Activated B cell treated with CpG ODN at 0.5 μM for 24 hours (primary cell): ENCODE measurements around the gene ABI3. TPM values are rescaled to one million over a fixed set of nuclear protein-coding genes. Genes with fewer than 3 reads are reported as not detected.

ENCODE experiments used
- ATAC-seq: fragments of 200-7000 bp; cut with Tn5 transposase; one replicate; pipeline ENCODE4 v1.10.0; 2021; ENCODE audit warnings: low read depth, mild to moderate bottlenecking, moderate library complexity
- CTCF ChIA-PET: fragments of 350-600 bp; sonication (Branson Sonifier 250); formaldehyde crosslinking; loops from one replicate; lab custom pipeline; 2021; ENCODE audit warnings: antibody characterized with exemption; lab: Charles Lee
- POLR2A ChIA-PET: fragments of 350-600 bp; sonication (Branson Sonifier 250); formaldehyde crosslinking; loops from one replicate; lab custom pipeline; 2021; ENCODE audit warnings: antibody characterized with exemption; lab: Charles Lee
- DNase-seq: peaks from one replicate; pipeline ENCODE4 v3.0.0; 2022
- H3K27ac Mint-ChIP-seq: one replicate; pipeline ENCODE4 v1.8.0; 2020; ENCODE audit warnings: mixed read lengths
- H3K27me3 Mint-ChIP-seq: one replicate; pipeline ENCODE4 v1.8.0; 2021; ENCODE audit warnings: mixed read lengths
- H3K36me3 Mint-ChIP-seq: one replicate; pipeline ENCODE4 v1.8.0; 2021; ENCODE audit warnings: low read depth, mixed read lengths
- H3K4me1 Mint-ChIP-seq: one replicate; pipeline ENCODE4 v1.8.0; 2021; ENCODE audit warnings: mixed read lengths
- H3K4me3 Mint-ChIP-seq: one replicate; pipeline ENCODE4 v1.8.0; 2020; ENCODE audit warnings: mild to moderate bottlenecking, mixed read lengths
- H3K9me3 Mint-ChIP-seq: one replicate; pipeline ENCODE4 v1.8.0; 2020; ENCODE audit warnings: mixed read lengths
- CTCF ChIP-seq: fragments of 200-600 bp; IDR thresholded peaks from one replicate; pipeline ENCODE4 v1.8.0; 2022; ENCODE audit warnings: antibody characterized with exemption, mild to moderate bottlenecking
- intact Hi-C: fragments of 100-400 bp; cut with micrococcal nuclease; formaldehyde crosslinking; loops from one replicate; pipeline ENCODE4 v1.15.1; 2024
- total RNA-seq: library from RNA; stranded (reverse); gene quantifications from 2 replicates; pipeline ENCODE4 v1.2.3, GENCODE V29; 2022

ABI3 gene
- total RNA-seq, 1 donor from 2014 or later: 9.7 TPM

DNA sequence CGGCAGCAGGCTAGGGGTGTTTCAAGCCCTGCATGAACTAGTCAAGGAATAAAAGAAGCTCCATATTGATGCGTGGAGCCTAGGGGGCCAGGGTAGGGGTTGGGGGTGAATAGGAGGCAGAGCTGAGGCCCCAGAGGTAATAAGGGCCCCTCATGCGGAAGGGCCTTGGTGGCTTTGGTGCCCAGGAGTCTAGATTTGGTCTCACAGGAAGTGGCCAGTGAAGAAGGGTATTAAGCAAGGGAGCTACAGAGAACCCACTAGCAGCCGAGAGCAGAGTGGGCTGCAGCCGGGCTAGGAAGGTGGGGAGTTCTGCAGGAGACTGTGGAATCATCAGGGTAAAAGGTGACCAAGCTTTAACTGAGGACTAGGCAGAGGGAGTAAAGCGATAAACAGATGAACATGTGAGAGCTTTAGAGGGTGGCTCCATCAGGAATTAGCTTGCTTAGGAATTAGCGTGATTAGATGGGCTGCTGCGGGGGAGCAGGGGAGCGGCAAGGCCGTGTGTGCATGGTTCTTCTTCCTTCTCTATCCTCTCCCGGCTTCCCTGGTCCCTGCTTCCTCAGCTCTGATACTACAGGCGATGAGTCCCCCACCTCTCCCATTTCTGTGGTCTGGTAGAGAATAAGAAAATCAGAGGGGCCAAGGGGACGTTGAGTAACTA, 10.0 kb upstream of the ABI3 start:
- Mint-ChIP-seq H3K4me1 (peaks cover 8% of the 10 kb centered on the region), H3K36me3 (no peaks in the 10 kb centered on the region), H3K9me3 (no peaks in the 10 kb centered on the region), H3K27me3 (no peaks in the 10 kb centered on the region), H3K27ac (no peak overlapping the region), H3K4me3 (no peak overlapping the region)
- ChIA-PET POLR2A (interaction anchor here (0.9 to 1.9 kb wide), 2 partner anchors 8 to 10 kb away, joined by 3 to 5 read pairs; partner anchors contain the start of genes ABI3 and GNGT2), CTCF (interaction anchor here (1.0 to 1.1 kb wide), 2 partner anchors 20 to 91 kb away, joined by 3 read pairs; no protein-coding TSS in a partner anchor)
- DNase-seq (no peak), ATAC-seq (no peak)
- intact Hi-C loops: no loop called here
- TF ChIP-seq CTCF: no peak

DNA sequence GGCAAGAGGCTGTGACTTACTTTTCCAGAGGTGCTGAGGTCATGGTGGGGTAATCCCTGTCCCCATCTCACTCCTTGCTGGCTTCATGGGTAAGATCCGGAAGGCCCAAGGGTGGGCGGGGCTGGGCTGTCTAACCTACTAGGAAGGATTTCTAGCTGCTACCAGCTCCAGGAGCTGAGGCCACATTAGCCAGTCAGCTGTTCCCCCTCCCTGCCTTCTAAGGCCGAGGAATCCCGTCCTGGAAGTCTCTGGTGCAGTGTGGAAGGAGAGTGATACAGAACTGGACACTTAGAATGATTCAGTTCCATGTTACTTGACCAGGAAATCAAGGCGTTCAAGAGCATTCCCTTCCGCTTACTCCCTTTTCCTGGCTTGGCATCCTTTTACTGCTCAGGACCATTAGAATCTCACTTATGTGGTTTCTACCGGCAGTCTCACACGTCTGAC, 9.0 kb upstream of the ABI3 start:
- ChIA-PET CTCF (interaction anchor here (1.1 kb wide), 1 partner anchor 21 kb away, joined by 3 read pairs; no protein-coding TSS in a partner anchor), POLR2A (interaction anchor here (1.9 kb wide), 1 partner anchor 9 kb away, joined by 5 read pairs; the partner anchor contains the start of genes ABI3 and GNGT2)
- no peaks in the 10 kb centered on the region for H3K36me3 Mint-ChIP-seq
- no peaks in the 10 kb centered on the region for H3K9me3 Mint-ChIP-seq
- H3K27me3 Mint-ChIP-seq: no peaks in the 10 kb centered on the region
- intact Hi-C loops: no loop called here
- no peak overlapping the region for H3K27ac Mint-ChIP-seq
- H3K4me3 Mint-ChIP-seq: no peak overlapping the region
- TF ChIP-seq CTCF: no peak
- no peak for DNase-seq
- ATAC-seq: no peak
- H3K4me1 Mint-ChIP-seq: no peaks in the 10 kb centered on the region

GRCh38 chr17:49203796-49204195, 6.7 kb upstream of the ABI3 start:
- ChIA-PET POLR2A (interaction anchor here (0.6 to 1.3 kb wide), 2 partner anchors 10 to 1447 kb away, joined by 8 to 19 read pairs; no protein-coding TSS in a partner anchor), CTCF (interaction anchor here (1.3 kb wide), 1 partner anchor 19 kb away, joined by 3 read pairs; no protein-coding TSS in a partner anchor)
- H3K4me3 Mint-ChIP-seq: no peak overlapping the region
- no peak overlapping the region for H3K27ac Mint-ChIP-seq
- no peaks in the 10 kb centered on the region for H3K27me3 Mint-ChIP-seq
- DNase-seq: no peak
- H3K36me3 Mint-ChIP-seq: no peaks in the 10 kb centered on the region
- ATAC-seq: no peak
- TF ChIP-seq CTCF: no peak
- no peaks in the 10 kb centered on the region for H3K9me3 Mint-ChIP-seq
- peaks cover 2% of the 10 kb centered on the region for H3K4me1 Mint-ChIP-seq
- intact Hi-C loops: no loop called here

- intact Hi-C loops: no loop called here
- CTCF ChIA-PET: interaction anchor here (1.3 kb wide), 1 partner anchor 18 kb away, joined by 3 read pairs; no protein-coding TSS in a partner anchor
- POLR2A ChIA-PET: interaction anchor here (0.5 to 1.3 kb wide), 3 partner anchors 11 to 153 kb away, joined by 3 to 8 read pairs (median 4); no protein-coding TSS in a partner anchor
- DNase-seq (no peak), ATAC-seq (no peak)
- Mint-ChIP-seq H3K27ac (no peak overlapping the region), H3K4me1 (peaks cover 10% of the 10 kb centered on the region), H3K9me3 (no peaks in the 10 kb centered on the region), H3K4me3 (no peak overlapping the region), H3K27me3 (no peaks in the 10 kb centered on the region), H3K36me3 (no peaks in the 10 kb centered on the region)
- TF ChIP-seq CTCF: no peak
These were observed 6.0 kb upstream of the ABI3 start for GRCh38 chr17:49204516-49204915.

- no peak for TF ChIP-seq CTCF
- CTCF ChIA-PET: interaction anchor here (0.7 to 1.7 kb wide), 3 partner anchors 17 to 28 kb away, joined by 3 to 6 read pairs (median 3); no protein-coding TSS in a partner anchor
- peaks cover 52% of the 10 kb centered on the region for H3K4me1 Mint-ChIP-seq
- DNase-seq: no peak
- no peak for ATAC-seq
- no peaks in the 10 kb centered on the region for H3K9me3 Mint-ChIP-seq
- H3K27me3 Mint-ChIP-seq: no peaks in the 10 kb centered on the region
- POLR2A ChIA-PET: interaction anchor here (0.6 to 12.3 kb wide), 3 partner anchors 15 to 573 kb away, joined by 6 to 259 read pairs (median 10); no protein-coding TSS in a partner anchor
- H3K36me3 Mint-ChIP-seq: no peaks in the 10 kb centered on the region
- H3K4me3 Mint-ChIP-seq: peak overlapping the region; percentile 20
- peak overlapping the region; percentile 87 for H3K27ac Mint-ChIP-seq
- intact Hi-C loops: no loop called here
These were observed 1.4 kb upstream of the ABI3 start for GRCh38 chr17:49209061-49209571.
